ENCODE measurements around the gene NTN3. TPM values are rescaled to one million over a fixed set of nuclear protein-coding genes. Genes with fewer than 3 reads are reported as not detected.

NTN3 gene
- total and polyA plus RNA-seq, 2 of the 8 experiments (the other 6 are each of a cell fraction or from before 2014, with no cell fraction given), result 0.30 to 0.34 TPM

DNA sequence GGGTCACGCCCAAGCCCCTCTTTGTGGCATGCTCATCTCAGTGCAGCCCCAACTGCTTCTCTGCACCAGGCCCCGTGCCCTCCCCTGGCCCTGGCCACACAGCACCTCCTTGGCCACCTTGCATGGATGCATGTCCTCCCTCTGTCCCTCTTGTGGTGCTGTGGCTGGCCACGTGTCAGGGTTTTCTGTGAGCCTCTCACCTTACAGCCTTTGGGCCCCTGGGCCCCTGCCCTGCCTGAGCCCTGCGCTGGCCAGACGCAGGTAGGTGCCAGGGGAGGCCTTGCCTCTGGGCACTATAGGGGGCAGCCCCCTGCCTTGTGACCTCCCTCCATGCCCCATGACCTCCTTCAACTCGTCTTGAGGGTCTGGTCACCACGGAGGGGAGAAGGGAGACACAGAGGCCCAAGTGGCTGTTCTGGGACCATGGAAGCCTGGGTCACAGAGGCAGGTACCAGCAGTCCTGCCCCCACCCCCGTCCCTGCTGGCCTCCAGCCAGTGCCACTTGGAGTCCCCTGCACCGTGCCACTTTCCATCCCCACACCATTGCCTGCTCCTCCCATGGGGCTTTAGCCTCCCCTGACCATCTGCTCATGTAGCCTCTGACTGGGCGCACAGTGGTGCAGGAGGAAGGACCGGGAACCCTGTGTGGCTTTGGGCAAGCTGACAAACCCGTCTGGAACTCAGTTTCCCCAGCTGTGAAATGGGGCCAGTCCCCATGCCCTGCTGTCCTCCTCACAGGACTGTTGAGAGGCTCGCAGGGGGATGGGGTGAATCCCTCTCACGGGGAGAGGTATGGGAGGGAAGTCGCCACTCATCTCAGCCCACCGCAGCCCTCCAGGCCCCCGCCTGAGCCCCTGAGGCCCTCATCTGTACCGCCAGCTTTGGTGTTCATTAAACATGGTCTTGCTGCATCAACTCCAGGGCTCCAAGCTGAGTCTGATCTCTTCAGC lies 31.1 kb downstream of the NTN3 start:
- Histone ChIP-seq H3K23me2 (ENCODE audit: low read depth, low read length) (no peaks in the 10 kb centered on the region), H2AFZ (ENCODE audit: low read length) (no peak overlapping the region), H3K23ac (ENCODE audit: insufficient read length) (no peak overlapping the region), H3K27ac (ENCODE audit: low read depth, low read length) (no peak overlapping the region), H3K9ac (replicated peaks in 1 of 4; ENCODE audit: extremely low read depth in 1 of 4, low read depth in 3 of 4, low read length in 3 of 4) (peak overlapping the region in 1 of 4 experiments; percentile 10; a peak in 3 of 7 replicates), H3K79me2 (ENCODE audit: control insufficient read depth in 1 of 2, insufficient read depth in 2 of 2, low read length in 2 of 2) (no peaks in the 10 kb centered on the region), H4K5ac (ENCODE audit: insufficient read length, low read depth, low read length) (no peak overlapping the region), H3K4me1 (replicated peaks in 1 of 4; ENCODE audit: control insufficient read depth in 3 of 4, insufficient read depth in 4 of 4, low read length in 3 of 4) (peaks cover 0 to 16% (median 9%) of the 10 kb centered on the region in 4 experiments; a peak in 6 of 7 replicates), H3K4ac (replicated peaks; ENCODE audit: insufficient read length, low read depth, low read length) (peak overlapping the region; percentile 40), H3K36me3 (ENCODE audit: control insufficient read depth in 2 of 4, insufficient read depth in 4 of 4, low read length in 3 of 4) (peaks cover 0 to 2% (median 0%) of the 10 kb centered on the region in 4 experiments; a peak in 1 of 8 replicates), H4K8ac (ENCODE audit: extremely low read depth, insufficient read depth, low read length) (peak overlapping the region; percentile 62), H3K4me2 (ENCODE audit: insufficient read depth in 1 of 2, low read depth in 2 of 2, low read length in 2 of 2) (peak overlapping the region; percentile 0 to 73; a peak in 3 of 4 replicates), H3K27me3 (replicated peaks in 1 of 4; ENCODE audit: control insufficient read depth in 3 of 4, extremely low read depth in 1 of 4, insufficient read depth in 3 of 4, low read length in 3 of 4) (no peaks in the 10 kb centered on the region; a peak in 1 of 7 replicates), H2AK5ac (ENCODE audit: low read depth, low read length) (no peak overlapping the region; the same call in 1 of the 2 replicates), H3K14ac (ENCODE audit: insufficient read length) (no peak overlapping the region), H4K20me1 (replicated peaks in 1 of 2; ENCODE audit: control insufficient read depth in 1 of 2, insufficient read depth in 2 of 2, low read length in 2 of 2) (peaks cover 2 to 4% of the 10 kb centered on the region in 2 experiments), H2BK20ac (ENCODE audit: low read length) (no peak overlapping the region), H3K4me3 (ENCODE audit: extremely low read depth in 1 of 4, insufficient read depth in 2 of 4, low read depth in 3 of 4, low read length in 4 of 4) (peak overlapping the region in 2 of 4 experiments; percentile 14 to 60; a peak in 2 of 8 replicates), H2BK5ac (ENCODE audit: low read depth, low read length) (peak overlapping the region; percentile 85), H3K9me3 (ENCODE audit: insufficient read depth in 2 of 2, low read depth in 1 of 2, low read length in 1 of 2) (no peaks in the 10 kb centered on the region), H2BK12ac (ENCODE audit: low read depth, low read length) (peak overlapping the region; percentile 60; the same call in 1 of the 2 replicates), H4K91ac (replicated peaks; ENCODE audit: insufficient read length, low read length) (no peak overlapping the region), H2BK15ac (ENCODE audit: low read length) (peak overlapping the region; percentile 31; the same call in 1 of the 2 replicates), H3K79me1 (ENCODE audit: low read depth, low read length) (no peaks in the 10 kb centered on the region; the same call in 1 of the 2 replicates), H3K18ac (ENCODE audit: extremely low read depth, low read length) (peak overlapping the region; percentile 81), H2BK120ac (replicated peaks; ENCODE audit: low read depth, low read length) (no peak overlapping the region), H3K56ac (replicated peaks; ENCODE audit: insufficient read length, low read depth, low read length) (no peak overlapping the region)
- POLR2A ChIA-PET (ENCODE audit: partially characterized antibody), result interaction anchor here (0.6 to 2.0 kb wide), 16 partner anchors 8 to 493 kb away, joined by 3 to 10 read pairs (median 4); partner anchors contain the start of genes ATP6V0C, CEMP1, NTN3 and TEDC2
- DNase-seq (ENCODE audit: low read depth in 1 of 2, low spot score in 2 of 2), result no peak
- no peak for FAIRE-seq
- WGBS, 2 experiments (ENCODE audit: extremely low coverage in 1 of 2, insufficient coverage in 1 of 2, insufficient read length in 1 of 2, insufficient replicate concordance in 2 of 2, low coverage in 1 of 2, low lambda C conversion rate in 2 of 2, missing lambda C conversion rate in 1 of 2), result 89% methylated on average over 17 of the region's 18 CpGs; no CpG with 5 or more reads in 1 of the 2 experiments
- TF ChIP-seq ASH2L (IDR thresholded peaks at IDR 0.05; ENCODE audit: low read length), result peak; percentile 13
- no peak for TF ChIP-seq ATF3 (IDR thresholded peaks at IDR 0.05; ENCODE audit: insufficient read depth, low read depth, low read length)
- TF ChIP-seq RFX5 (IDR thresholded peaks at IDR 0.05; ENCODE audit: borderline replicate concordance, low read depth, low read length), result no peak
- CTCF ChIA-PET (ENCODE audit: partially characterized antibody), result interaction anchor here (0.6 to 3.3 kb wide), 45 partner anchors 9 to 322 kb away, joined by 3 to 32 read pairs (median 4); partner anchors contain the start of genes AMDHD2, ECI1, PDPK1 and TBC1D24
